Neural cell (in vitro differentiated cells): ENCODE data around the gene NCKAP5. TPM values are rescaled to one million over a fixed set of nuclear protein-coding genes. Genes with fewer than 3 reads are reported as not detected.

Experiments
- H2AFZ ChIP-seq: fragments of 200-600, 300-800 bp; sonication (generic), shearing (Covaris generic); 2 replicates; pipeline ENCODE4 v1.6.0; 2014; ENCODE audit warnings: low read depth, mild to moderate bottlenecking, antibody characterized with exemption, low read length, moderate library complexity
- H3F3A ChIP-seq: fragments of 200-600 bp; shearing (Covaris generic); 2 replicates; pipeline ENCODE4 v1.6.1; 2016; ENCODE audit warnings: mild to moderate bottlenecking, moderate library complexity, mixed read lengths, antibody characterized with exemption, low read length; ENCODE audit not compliant: insufficient read depth, poor library complexity, severe bottlenecking
- H3K27ac ChIP-seq: fragments of 200-600, 300-800 bp; sonication (generic), shearing (Covaris generic); 2 replicates; pipeline ENCODE4 v1.5.1; 2014; ENCODE audit warnings: mild to moderate bottlenecking, low read length, moderate library complexity
- H3K27me3 ChIP-seq: fragments of 300-800, 200-600 bp; sonication (generic), shearing (Covaris generic); 2 replicates; pipeline ENCODE4 v1.6.0; 2014; ENCODE audit warnings: mild to moderate bottlenecking, low read depth, low read length, moderate library complexity; ENCODE audit not compliant: insufficient read depth
- H3K36me3 ChIP-seq: fragments of 300-800, 200-600 bp; sonication (generic), shearing (Covaris generic); 2 replicates; pipeline ENCODE4 v1.5.1; 2014; ENCODE audit warnings: mild to moderate bottlenecking, antibody characterized with exemption, low read length, moderate library complexity; ENCODE audit not compliant: insufficient read depth
- H3K4me2 ChIP-seq: fragments of 300-800, 200-600 bp; sonication (generic), shearing (Covaris generic); 2 replicates; pipeline ENCODE4 v1.6.0; 2014; ENCODE audit warnings: mild to moderate bottlenecking, low read length
- H3K4me3 ChIP-seq: fragments of 300-800, 200-600 bp; sonication (generic), shearing (Covaris generic); 2 replicates; pipeline ENCODE4 v1.5.1; 2014; ENCODE audit warnings: mild to moderate bottlenecking, low read length, moderate library complexity
- H3K79me2 ChIP-seq: fragments of 200-600 bp; shearing (Covaris generic); replicated peaks from 2 replicates; pipeline ENCODE4 v1.6.0; 2014; ENCODE audit warnings: mild to moderate bottlenecking, low read length, moderate library complexity; ENCODE audit not compliant: insufficient read depth
- H3K9ac ChIP-seq: fragments of 300-800, 200-600 bp; sonication (generic), shearing (Covaris generic); 2 replicates; pipeline ENCODE4 v1.6.1; 2016; ENCODE audit warnings: mild to moderate bottlenecking, low read length, mixed read lengths
- H3K9me2 ChIP-seq: fragments of 200-600 bp; shearing (Covaris generic); 2 replicates; pipeline ENCODE4 v1.6.1; 2016; ENCODE audit warnings: mild to moderate bottlenecking, low read length, mixed read lengths; ENCODE audit not compliant: insufficient read depth
- H3K9me3 ChIP-seq: fragments of 200-600, 300-800 bp; sonication (generic), shearing (Covaris generic); 2 replicates; pipeline ENCODE4 v1.6.1; 2016; ENCODE audit warnings: mild to moderate bottlenecking, mixed run types, low read length, moderate library complexity, mixed read lengths
- H4K20me1 ChIP-seq: fragments of 200-600 bp; shearing (Covaris generic); 2 replicates; pipeline ENCODE4 v1.6.1; 2016; ENCODE audit warnings: mild to moderate bottlenecking, mixed run types; ENCODE audit not compliant: insufficient read depth
- CTCF ChIP-seq: fragments of 450-650 bp; IDR thresholded peaks from 2 replicates; pipeline ENCODE4 v1.5.1; 2014; ENCODE audit warnings: antibody characterized with exemption, mild to moderate bottlenecking, moderate library complexity; ENCODE audit not compliant: poor library complexity, severe bottlenecking
- EP300 ChIP-seq: fragments of 450-650 bp; conservative IDR thresholded peaks from 2 replicates; pipeline ENCODE4 v1.6.1; 2014; ENCODE audit warnings: antibody characterized with exemption, mild to moderate bottlenecking, moderate library complexity; ENCODE audit not compliant: poor library complexity, severe bottlenecking
- EZH2 ChIP-seq: fragments of 200-600, 300-800 bp; shearing (Covaris generic), sonication (generic); IDR thresholded peaks from 2 replicates; pipeline ENCODE4 v1.6.1; 2014; ENCODE audit warnings: antibody characterized with exemption, low read length, borderline replicate concordance, mild to moderate bottlenecking; ENCODE audit not compliant: insufficient read depth, poor library complexity, severe bottlenecking
- MXI1 ChIP-seq: fragments of 450-650 bp; conservative IDR thresholded peaks from 2 replicates; pipeline ENCODE4 v1.6.1; 2014; ENCODE audit warnings: antibody characterized with exemption, mild to moderate bottlenecking; ENCODE audit not compliant: poor library complexity, severe bottlenecking
- POLR2AphosphoS5 ChIP-seq: IDR thresholded peaks from 2 replicates; pipeline ENCODE4 v1.6.1; 2012
- RAD21 ChIP-seq: fragments of 450-650 bp; conservative IDR thresholded peaks from 2 replicates; pipeline ENCODE4 v1.6.1; 2014; ENCODE audit warnings: antibody characterized with exemption, mild to moderate bottlenecking, moderate library complexity
- REST ChIP-seq: IDR thresholded peaks from 2 replicates; pipeline ENCODE4 v1.6.1; 2012; ENCODE audit warnings: borderline replicate concordance
- SMC3 ChIP-seq: fragments of 450-650 bp; conservative IDR thresholded peaks from 2 replicates; pipeline ENCODE4 v1.6.1; 2014; ENCODE audit warnings: antibody characterized with exemption, mild to moderate bottlenecking, moderate library complexity; ENCODE audit not compliant: poor library complexity
- TAF1 ChIP-seq: IDR thresholded peaks from 2 replicates; pipeline ENCODE4 v1.6.1; 2012; ENCODE audit warnings: low read depth
- polyA plus RNA-seq: library from polyadenylated mRNA; depleted of rRNA; stranded (reverse); fragments of >200 nt; gene quantifications from 2 replicates; pipeline ENCODE4 v1.2.3, GENCODE V29; 2014

NCKAP5 gene
- polyA plus RNA-seq, 1 donor from 2014 or later = 2.4 TPM

- Histone ChIP-seq H3K36me3 (no peaks in the 10 kb centered on the region), H3K79me2 (no peaks in the 10 kb centered on the region), H3K9me2 (no peaks in the 10 kb centered on the region), H3K27ac (no peak overlapping the region), H3K27me3 (no peaks in the 10 kb centered on the region), H3K4me2 (no peak overlapping the region), H3K9me3 (no peaks in the 10 kb centered on the region), H2AFZ (no peak overlapping the region), H4K20me1 (no peaks in the 10 kb centered on the region), H3K4me3 (no peak overlapping the region), H3K9ac (no peak overlapping the region), H3F3A (no peaks in the 10 kb centered on the region)
- no peak for TF ChIP-seq RAD21
- TF ChIP-seq CTCF = no peak
- TF ChIP-seq EZH2 = no peak
- TF ChIP-seq EP300 = no peak
- TF ChIP-seq TAF1 = no peak
- no peak for TF ChIP-seq REST
- TF ChIP-seq SMC3 = no peak
- TF ChIP-seq MXI1 = no peak
- no peak for TF ChIP-seq POLR2AphosphoS5
Observed at GRCh38 chr2:132719480-132719879, 848.8 kb downstream of the NCKAP5 start.

GRCh38 chr2:132716954-132717353 lies 851.3 kb downstream of the NCKAP5 start:
- H2AFZ ChIP-seq = no peak overlapping the region
- H3K79me2 ChIP-seq = no peaks in the 10 kb centered on the region
- no peaks in the 10 kb centered on the region for H4K20me1 ChIP-seq
- no peak overlapping the region for H3K27ac ChIP-seq
- no peak overlapping the region for H3K9ac ChIP-seq
- H3K36me3 ChIP-seq = no peaks in the 10 kb centered on the region
- no peaks in the 10 kb centered on the region for H3K27me3 ChIP-seq
- no peaks in the 10 kb centered on the region for H3K9me3 ChIP-seq
- H3K9me2 ChIP-seq = no peaks in the 10 kb centered on the region
- H3F3A ChIP-seq = no peaks in the 10 kb centered on the region
- no peak for TF ChIP-seq EP300
- TF ChIP-seq RAD21 = no peak
- TF ChIP-seq EZH2 = no peak
- no peak for TF ChIP-seq POLR2AphosphoS5
- no peak for TF ChIP-seq MXI1
- no peak for TF ChIP-seq REST
- TF ChIP-seq TAF1 = no peak
- TF ChIP-seq CTCF = no peak
- TF ChIP-seq SMC3 = no peak
- no peak overlapping the region for H3K4me2 ChIP-seq
- no peak overlapping the region for H3K4me3 ChIP-seq
